ENCODE data around the gene COX5A.
"Not testable (repeated sequence)": the region's sequence is repeated elsewhere in the genome, so short reads cannot be mapped to it uniquely, and the experiment has no call there.

The COX5A gene

GRCh38 chr15:74889883-74890664 lies 47.8 kb downstream of the COX5A start, which contains the start of gene MPI:
MPI (plus strand) TSS chr15:74890042; CDS start chr15:74890074, 32 bp downstream.
- no peaks in the 10 kb centered on the region; the same call in 1 of the 2 replicates for H3K36me3 ChIP-seq (ENCODE audit: insufficient read depth)
- no peak within 1 kb of the TSS for H3K4me3 ChIP-seq (IDR thresholded peaks at IDR 0.05; ENCODE audit: insufficient read depth, low read depth, low read length)
- H3K4me2 ChIP-seq, result peak within 1 kb of the TSS; percentile 66
- no peaks in the 10 kb centered on the region for H3K79me2 ChIP-seq (ENCODE audit: insufficient read depth, low read depth)
- peak within 1 kb of the TSS; percentile 83 for H3K9ac ChIP-seq
- peak within 1 kb of the TSS; percentile 82 for H2AFZ ChIP-seq (ENCODE audit: low read depth)
- no peaks in the 10 kb centered on the region for H4K20me1 ChIP-seq (ENCODE audit: insufficient read depth)
- 0 out of 2 replicates have a peak within 1 kb of the TSS, but pooled peaks have one; percentile 25 for H3K27ac ChIP-seq
- TF ChIP-seq CTCF (conservative IDR thresholded peaks at IDR 0.05; ENCODE audit: low read depth, low read length), result no peak
- peaks cover 14% of the 10 kb centered on the region for H3K4me1 ChIP-seq (ENCODE audit: low read depth, poor library complexity, severe bottlenecking)
- no peaks in the 10 kb centered on the region for H3K27me3 ChIP-seq (ENCODE audit: insufficient read depth, low read depth)

- no peaks in the 10 kb centered on the region for H3K79me2 ChIP-seq (ENCODE audit: insufficient read depth, low read depth)
- H3K27me3 ChIP-seq (ENCODE audit: insufficient read depth, low read depth), result no peaks in the 10 kb centered on the region
- H3K27ac ChIP-seq, result no peak overlapping the region
- no peak for TF ChIP-seq CTCF (conservative IDR thresholded peaks at IDR 0.05; ENCODE audit: low read depth, low read length)
- peaks cover 14% of the 10 kb centered on the region for H3K4me1 ChIP-seq (ENCODE audit: low read depth, poor library complexity, severe bottlenecking)
- peak overlapping the region; percentile 83 for H3K9ac ChIP-seq
- H3K4me3 ChIP-seq (IDR thresholded peaks at IDR 0.05; ENCODE audit: insufficient read depth, low read depth, low read length), result no peak overlapping the region
- peak overlapping the region; percentile 82 for H2AFZ ChIP-seq (ENCODE audit: low read depth)
- no peaks in the 10 kb centered on the region for H4K20me1 ChIP-seq (ENCODE audit: insufficient read depth)
- H3K4me2 ChIP-seq, result peak overlapping the region; percentile 66; the same call in 1 of the 2 replicates
- H3K36me3 ChIP-seq (ENCODE audit: insufficient read depth), result no peaks in the 10 kb centered on the region; the same call in 1 of the 2 replicates
Measured at GRCh38 chr15:74889390-74889882, 48.4 kb downstream of the COX5A start.

- Histone ChIP-seq H3K27ac (no peak overlapping the region), H3K4me3 (IDR thresholded peaks at IDR 0.05; ENCODE audit: insufficient read depth, low read depth, low read length) (no peak overlapping the region), H2AFZ (ENCODE audit: low read depth) (no peak overlapping the region)
Measured at GRCh38 chr15:74888716-74889115, 49.2 kb downstream of the COX5A start.

GRCh38 chr15:74887537-74888193 lies 50.2 kb downstream of the COX5A start:
- not testable (repeated sequence) for H3K9ac ChIP-seq; H3K4me3 ChIP-seq (IDR thresholded peaks at IDR 0.05; ENCODE audit: insufficient read depth, low read depth, low read length); H3K36me3 ChIP-seq (ENCODE audit: insufficient read depth); H4K20me1 ChIP-seq (ENCODE audit: insufficient read depth); H3K79me2 ChIP-seq (ENCODE audit: insufficient read depth, low read depth); H3K27ac ChIP-seq; H3K27me3 ChIP-seq (ENCODE audit: insufficient read depth, low read depth); H2AFZ ChIP-seq (ENCODE audit: low read depth); H3K4me2 ChIP-seq
- H3K4me1 ChIP-seq (ENCODE audit: low read depth, poor library complexity, severe bottlenecking), result peaks cover 13% of the 10 kb centered on the region

More at GRCh38 chr15:74888716-74889115, 49.2 kb downstream of the COX5A start:
- no peaks in the 10 kb centered on the region for H3K27me3 ChIP-seq (ENCODE audit: insufficient read depth, low read depth)
- H3K79me2 ChIP-seq (ENCODE audit: insufficient read depth, low read depth), result no peaks in the 10 kb centered on the region
- H3K4me1 ChIP-seq (ENCODE audit: low read depth, poor library complexity, severe bottlenecking), result peaks cover 14% of the 10 kb centered on the region
- no peaks in the 10 kb centered on the region for H4K20me1 ChIP-seq (ENCODE audit: insufficient read depth)
- H3K36me3 ChIP-seq (ENCODE audit: insufficient read depth), result no peaks in the 10 kb centered on the region; the same call in 1 of the 2 replicates
- no peak overlapping the region for H3K9ac ChIP-seq
- TF ChIP-seq CTCF (conservative IDR thresholded peaks at IDR 0.05; ENCODE audit: low read depth, low read length), result no peak
- no peak overlapping the region for H3K4me2 ChIP-seq

Measured in KMS-11 (cell line).